Subcutaneous abdominal adipose tissue (tissue), 5 donors: ENCODE measurements around the gene P3H1.
"Not testable (repeated sequence)": the region's sequence is repeated elsewhere in the genome, so short reads cannot be mapped to it uniquely, and the experiment has no call there.

Experiments
- H3K27ac ChIP-seq: one replicate; pipeline ENCODE4 v1.7.0; 2013; ENCODE audit warnings: low read depth, mild to moderate bottlenecking, inconsistent platforms, low read length, moderate library complexity
- H3K27me3 ChIP-seq, 5 donors: one replicate each; pipeline ENCODE4 v1.7.0; 2013; ENCODE audit warnings: low read length in 5 of 5, inconsistent platforms in 1 of 5; ENCODE audit not compliant: control insufficient read depth in 5 of 5, insufficient read depth in 4 of 5
- H3K36me3 ChIP-seq, 5 donors: one replicate each; pipeline ENCODE4 v1.7.0; 2013; ENCODE audit warnings: low read length in 5 of 5; ENCODE audit not compliant: control insufficient read depth in 5 of 5, insufficient read depth in 5 of 5
- H3K4me1 ChIP-seq, 5 donors: one replicate each; pipeline ENCODE4 v1.7.0; 2013; ENCODE audit warnings: low read length in 5 of 5, mild to moderate bottlenecking in 3 of 5, moderate library complexity in 1 of 5; ENCODE audit not compliant: control insufficient read depth in 5 of 5, insufficient read depth in 5 of 5
- H3K4me3 ChIP-seq, 5 donors: one replicate each; pipeline ENCODE4 v1.7.0; 2013; ENCODE audit warnings: low read length in 5 of 5, low read depth in 1 of 5
- H3K9ac ChIP-seq, 5 donors: one replicate each; pipeline ENCODE4 v1.7.0; 2013; ENCODE audit warnings: low read length in 5 of 5, mild to moderate bottlenecking in 4 of 5, moderate library complexity in 3 of 5
- H3K9me3 ChIP-seq, 5 donors: one replicate each; pipeline ENCODE4 v1.7.0; 2013; ENCODE audit warnings: low read length in 5 of 5; ENCODE audit not compliant: control insufficient read depth in 5 of 5
- donor health status: healthy.
- donor health status: healthy.
- donor health status: healthy.
- donor health status: healthy.
- donor health status: healthy.

Gene P3H1

GRCh38 chr1:42734201-42735035 lies 32.4 kb downstream of the P3H1 start:
- no peak overlapping the region for H3K27ac ChIP-seq
- H3K4me1 ChIP-seq = peaks cover 0 to 18% (median 8%) of the 10 kb centered on the region in 5 donors
- H3K9ac ChIP-seq = no peak overlapping the region
- H3K27me3 ChIP-seq = peaks cover 3 to 12% (median 4%) of the 10 kb centered on the region in 5 donors
- no peak overlapping the region for H3K4me3 ChIP-seq
- no peaks in the 10 kb centered on the region for H3K36me3 ChIP-seq
- no peaks in the 10 kb centered on the region for H3K9me3 ChIP-seq

- Histone ChIP-seq H3K4me3 (no peak overlapping the region), H3K9ac (no peak overlapping the region), H3K36me3 (no peaks in the 10 kb centered on the region), H3K27me3 (peaks cover 3 to 12% (median 4%) of the 10 kb centered on the region in 5 donors), H3K9me3 (no peaks in the 10 kb centered on the region), H3K27ac (no peak overlapping the region), H3K4me1 (peaks cover 0 to 18% (median 8%) of the 10 kb centered on the region in 5 donors)
Observed at GRCh38 chr1:42733415-42734200, 33.2 kb downstream of the P3H1 start.

- Histone ChIP-seq H3K27me3 (peaks cover 0 to 12% (median 3%) of the 10 kb centered on the region in 5 donors), H3K27ac (no peak overlapping the region), H3K9ac (peak overlapping the region in 1 of 5 donors; percentile 48), H3K4me1 (peaks cover 0 to 11% (median 8%) of the 10 kb centered on the region in 5 donors), H3K9me3 (no peaks in the 10 kb centered on the region), H3K4me3 (no peak overlapping the region), H3K36me3 (no peaks in the 10 kb centered on the region)
Observed at GRCh38 chr1:42732126-42732680, 34.6 kb downstream of the P3H1 start.

- Histone ChIP-seq H3K36me3 (no peaks in the 10 kb centered on the region), H3K9ac (no peak overlapping the region), H3K4me1 (peaks cover 0 to 5% (median 4%) of the 10 kb centered on the region in 5 donors), H3K27ac (no peak overlapping the region), H3K4me3 (no peak overlapping the region), H3K9me3 (no peaks in the 10 kb centered on the region), H3K27me3 (peaks cover 0 to 9% (median 3%) of the 10 kb centered on the region in 5 donors)
Observed at GRCh38 chr1:42731585-42731984, 35.2 kb downstream of the P3H1 start.

GRCh38 chr1:42730988-42731387 lies 35.8 kb downstream of the P3H1 start:
- H3K4me1 ChIP-seq = peaks cover 0 to 2% (median 0%) of the 10 kb centered on the region in 5 donors
- no peaks in the 10 kb centered on the region for H3K36me3 ChIP-seq

GRCh38 chr1:42730002-42730401 lies 36.8 kb downstream of the P3H1 start:
- no peak overlapping the region for H3K9ac ChIP-seq
- H3K9me3 ChIP-seq = no peaks in the 10 kb centered on the region
- H3K27ac ChIP-seq = no peak overlapping the region
- H3K27me3 ChIP-seq = peaks cover 0 to 9% (median 3%) of the 10 kb centered on the region in 5 donors
- no peak overlapping the region for H3K4me3 ChIP-seq
- H3K4me1 ChIP-seq = peaks cover 0 to 2% (median 0%) of the 10 kb centered on the region in 5 donors
- H3K36me3 ChIP-seq = no peaks in the 10 kb centered on the region

More at GRCh38 chr1:42730988-42731387, 35.8 kb downstream of the P3H1 start:
- Histone ChIP-seq H3K27me3 (peaks cover 0 to 9% (median 3%) of the 10 kb centered on the region in 5 donors), H3K27ac (no peak overlapping the region), H3K4me3 (no peak overlapping the region), H3K9me3 (no peaks in the 10 kb centered on the region), H3K9ac (no peak overlapping the region)

GRCh38 chr1:42725820-42726219 lies 41.0 kb downstream of the P3H1 start:
- not testable (repeated sequence) for H3K27me3 ChIP-seq, H3K4me1 ChIP-seq, H3K4me3 ChIP-seq, H3K9me3 ChIP-seq, H3K9ac ChIP-seq, H3K36me3 ChIP-seq, H3K27ac ChIP-seq

- Histone ChIP-seq H3K4me1 (no peaks in the 10 kb centered on the region), H3K9me3 (no peaks in the 10 kb centered on the region), H3K36me3 (peaks cover 0 to 2% (median 0%) of the 10 kb centered on the region in 5 donors), H3K4me3 (no peak overlapping the region), H3K9ac (no peak overlapping the region), H3K27me3 (no peaks in the 10 kb centered on the region), H3K27ac (no peak overlapping the region)
Observed at GRCh38 chr1:42723511-42723910, 43.3 kb downstream of the P3H1 start.

GRCh38 chr1:42722403-42722802 lies 44.4 kb downstream of the P3H1 start:
- H3K27ac ChIP-seq, H3K36me3 ChIP-seq, H3K9ac ChIP-seq, H3K27me3 ChIP-seq, H3K4me3 ChIP-seq, H3K9me3 ChIP-seq, H3K4me1 ChIP-seq: not testable (repeated sequence)

GRCh38 chr1:42721926-42722325 lies 44.9 kb downstream of the P3H1 start:
- no peaks in the 10 kb centered on the region for H3K9me3 ChIP-seq
- H3K9ac ChIP-seq = no peak overlapping the region
- H3K27me3 ChIP-seq = no peaks in the 10 kb centered on the region
- no peak overlapping the region for H3K4me3 ChIP-seq
- no peak overlapping the region for H3K27ac ChIP-seq
- H3K36me3 ChIP-seq = peaks cover 0 to 8% (median 0%) of the 10 kb centered on the region in 5 donors
- no peaks in the 10 kb centered on the region for H3K4me1 ChIP-seq
